Measurements from ENCODE around the gene TRIM23.

TRIM23 gene

DNA sequence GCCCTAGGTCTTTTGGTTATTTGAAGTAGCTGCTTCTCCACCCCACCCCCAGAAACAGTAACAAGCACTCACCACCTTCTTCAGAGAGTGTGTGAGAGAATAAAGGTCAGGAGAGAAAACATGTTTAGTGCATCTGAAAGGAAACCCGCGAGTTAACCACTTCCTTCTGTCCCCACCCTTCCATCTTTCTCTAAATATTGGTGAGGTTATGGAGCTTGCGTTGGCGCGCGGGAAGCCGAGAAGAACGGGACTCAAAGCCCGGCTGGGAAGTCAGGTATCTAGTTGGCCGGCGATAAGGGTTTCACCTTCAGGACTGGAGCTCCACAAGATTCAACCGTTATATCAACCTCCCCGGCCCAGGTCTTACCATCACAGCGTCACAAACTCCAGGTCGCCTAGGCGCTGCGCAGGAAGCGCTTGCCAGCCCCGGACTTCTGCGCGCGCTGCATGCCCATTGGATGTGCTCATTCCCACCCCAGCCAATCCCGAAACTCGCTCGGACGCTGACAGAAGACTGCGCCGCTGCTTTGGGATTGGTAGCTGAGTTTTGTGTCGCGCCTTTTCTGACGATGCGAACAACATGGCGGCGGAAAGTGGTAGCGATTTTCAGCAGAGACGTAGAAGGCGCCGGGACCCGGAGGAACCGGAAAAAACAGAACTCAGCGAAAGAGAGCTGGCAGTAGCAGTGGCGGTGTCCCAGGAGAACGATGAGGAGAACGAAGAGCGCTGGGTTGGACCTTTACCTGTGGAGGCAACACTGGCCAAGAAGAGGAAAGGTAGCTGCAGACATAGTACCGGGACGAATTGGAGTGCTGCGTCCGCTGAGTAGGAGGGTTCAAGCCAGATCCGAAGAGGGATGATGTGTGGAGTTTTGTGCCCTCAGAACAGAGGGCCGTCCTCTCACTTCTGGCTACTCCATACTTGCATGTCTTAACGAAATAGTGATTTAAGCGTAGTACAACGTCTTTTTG lies 61.1 kb downstream of the TRIM23 start, which contains the start of the genes CENPK and PPWD1:
Gene CENPK (minus strand): TSS at position 438 of the 971 bp plus-strand sequence. CDS start 8,261 bp downstream, outside the sequence.
Gene PPWD1 (plus strand): TSS at position 566 of the 971 bp plus-strand sequence. CDS start 15 bp downstream, at position 581.
- peak; percentile 96 for DNase-seq

GRCh38 chr5:65556718-65557117 lies 67.4 kb downstream of the TRIM23 start:
- DNase-seq = no peak

DNA sequence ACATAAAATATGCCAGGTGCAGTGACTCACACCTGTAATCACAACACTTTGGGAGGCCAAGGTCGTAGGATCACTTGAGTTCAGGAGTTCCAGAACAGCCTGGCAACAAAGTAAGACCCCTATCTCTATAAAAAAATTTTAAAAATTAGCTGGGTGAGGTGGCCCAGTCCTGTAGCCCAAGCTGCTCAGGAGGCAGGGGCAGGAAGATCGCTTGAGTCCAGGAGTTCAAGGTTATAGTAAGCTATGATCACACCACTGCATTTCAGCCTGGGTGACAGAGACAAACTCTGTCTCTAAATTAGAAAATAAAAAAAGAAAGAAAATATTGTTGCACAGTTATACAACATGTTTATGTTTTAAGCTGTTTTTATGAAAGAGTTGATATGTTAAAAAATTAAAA lies 68.0 kb downstream of the TRIM23 start:
- no peak for DNase-seq

- DNase-seq = no peak
These were observed 68.8 kb downstream of the TRIM23 start for GRCh38 chr5:65555287-65555686.

GRCh38 chr5:65553941-65554340 lies 70.2 kb downstream of the TRIM23 start:
- DNase-seq = no peak

GRCh38 chr5:65548281-65548680 lies 75.9 kb downstream of the TRIM23 start:
- no peak for DNase-seq

- DNase-seq = no peak
These were observed 78.0 kb downstream of the TRIM23 start for GRCh38 chr5:65546141-65546540.

DNA sequence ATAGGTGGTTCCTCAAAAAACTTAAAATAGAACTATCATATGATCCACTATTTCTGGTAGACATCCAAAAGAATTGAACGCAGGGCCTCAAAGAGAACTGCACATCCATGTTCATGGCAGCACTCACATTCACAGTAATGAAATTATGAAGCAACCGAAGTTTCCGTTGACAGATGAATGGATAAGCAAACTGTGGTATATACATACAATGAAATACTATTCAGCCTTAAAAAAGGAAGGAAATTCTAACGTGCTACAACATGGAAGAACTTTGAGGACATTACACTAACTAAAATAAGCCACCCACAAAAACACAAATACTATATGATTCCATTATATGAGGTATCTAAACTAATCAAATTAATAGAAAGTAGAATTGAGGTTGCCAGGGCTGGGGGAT lies 79.7 kb downstream of the TRIM23 start:
- DNase-seq = no peak

DNA sequence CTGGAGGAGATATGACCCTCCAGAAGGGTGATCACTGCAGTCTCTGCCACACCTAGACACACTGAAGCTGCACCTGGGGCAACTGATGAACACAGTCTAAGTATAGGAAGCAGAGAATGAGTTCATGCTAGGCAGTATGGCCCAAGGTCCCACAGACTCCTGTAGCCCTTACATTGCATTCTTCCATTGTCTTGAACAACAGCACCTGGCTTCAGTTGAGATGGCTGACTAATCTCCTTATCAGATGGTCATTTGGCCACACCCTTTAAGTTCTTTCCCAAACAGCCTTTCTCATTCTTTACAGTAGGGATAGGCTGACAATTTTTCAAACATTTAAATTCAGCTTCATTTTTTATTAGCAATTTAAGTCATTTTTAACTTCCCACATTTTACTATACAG lies 84.3 kb downstream of the TRIM23 start:
- DNase-seq = no peak
